HepG2 (cell line): Measurements from ENCODE around the gene FASTKD3. TPM values are rescaled to one million over a fixed set of nuclear protein-coding genes. Genes with fewer than 3 reads are reported as not detected.

Experiments used
- ATAC-seq: fragments of 200-7000 bp; cut with Tn5 transposase; 3 replicates; pipeline ENCODE4 v1.9.1; 2020; ENCODE audit warnings: mild to moderate bottlenecking, moderate library complexity
- BruUV-seq: library from RNA; stranded (reverse); fragments of 400-500 nt; replicated peaks from 2 replicates; lab custom pipeline; 2021; lab: Mats Ljungman, UMichigan
- CTCF ChIA-PET: fragments of 300-600 bp; formaldehyde crosslinking; extraction: SDS; loops from one replicate; lab custom pipeline; 2021; ENCODE audit warnings: low total read pairs, inconsistent platforms, low intra/inter-chr PET ratio; lab: Yijun Ruan, JAX
- POLR2A ChIA-PET: fragments of 350-600 bp; sonication (Branson Sonifier 250); formaldehyde crosslinking; loops from one replicate; lab custom pipeline; 2020; ENCODE audit warnings: antibody characterized with exemption, inconsistent platforms; lab: Yijun Ruan, JAX
- DNase-seq: peaks from one replicate; pipeline ENCODE4 v3.0.0-alpha.2; 2015; ENCODE audit warnings: low spot score
- FAIRE-seq: peaks from 3 replicates; lab custom pipeline; 2011; peaks lifted over from hg19 to GRCh38; lab: Jason Lieb, UNC
- H2AFZ ChIP-seq: one replicate; pipeline ENCODE4 v1.6.1; 2011; ENCODE audit warnings: low read length, inconsistent platforms
- H3K27ac ChIP-seq: fragments of 300-600 bp; 3 replicates; pipeline ENCODE4 v1.8.0; 2011; ENCODE audit warnings: mixed run types, mild to moderate bottlenecking, mixed read lengths, low read length, inconsistent platforms; ENCODE audit not compliant: insufficient read depth; ENCODE audit errors: extremely low read length
- H3K27me3 ChIP-seq, 2 experiments: fragments of 200-600 bp in 1 of 2; 2 replicates in 1 of 2; 3 replicates in 1 of 2; pipeline versions ENCODE4 v1.6.0 to v1.8.0; 2011; ENCODE audit warnings: low read length in 2 of 2, mild to moderate bottlenecking in 2 of 2, moderate library complexity in 2 of 2, inconsistent platforms in 1 of 2; ENCODE audit not compliant: insufficient read depth in 2 of 2, control insufficient read depth in 1 of 2
- H3K36me3 ChIP-seq, 2 experiments: fragments of 200-600 bp in 1 of 2; replicated peaks in 1 of 2; 2 replicates in 1 of 2; 3 replicates in 1 of 2; pipeline versions ENCODE4 v1.5.1 to v1.8.0; 2011; ENCODE audit warnings: low read length in 2 of 2, inconsistent platforms in 1 of 2; ENCODE audit not compliant: insufficient read depth in 2 of 2, control insufficient read depth in 1 of 2
- H3K4me1 ChIP-seq: 2 replicates; pipeline ENCODE4 v1.5.1; 2012; ENCODE audit warnings: low read length, inconsistent platforms; ENCODE audit not compliant: insufficient read depth
- H3K4me2 ChIP-seq: 2 replicates; pipeline ENCODE4 v1.6.0; 2011; ENCODE audit warnings: low read depth, low read length, inconsistent platforms
- H3K4me3 ChIP-seq, 3 experiments: fragments of 200-600 bp in 1 of 3; sonication (generic), shearing (Covaris generic) in 1 of 3; replicated peaks in 1 of 3; 2 replicates each; pipeline ENCODE4 v1.5.1; 2011 to 2016; ENCODE audit warnings: low read length in 3 of 3, inconsistent platforms in 2 of 3, low read depth in 2 of 3, mild to moderate bottlenecking in 2 of 3, control low read depth in 1 of 3, mixed read lengths in 1 of 3; ENCODE audit not compliant: insufficient read depth in 1 of 3
- H3K79me2 ChIP-seq: one replicate; pipeline ENCODE4 v1.6.1; 2011; ENCODE audit warnings: low read length, inconsistent platforms; ENCODE audit not compliant: insufficient read depth
- H3K9ac ChIP-seq: 2 replicates; pipeline ENCODE4 v1.6.0; 2011; ENCODE audit warnings: mild to moderate bottlenecking, low read depth, low read length, inconsistent platforms; ENCODE audit not compliant: insufficient read depth
- H3K9me3 ChIP-seq: 2 replicates; pipeline ENCODE4 v1.5.1; 2012; ENCODE audit warnings: mild to moderate bottlenecking, low read length
- H4K20me1 ChIP-seq: 2 replicates; pipeline ENCODE4 v1.6.0; 2011; ENCODE audit warnings: inconsistent platforms, mild to moderate bottlenecking, low read length, moderate library complexity; ENCODE audit not compliant: insufficient read depth
- ATF4 ChIP-seq, 2 experiments: fragments of 450-650 bp in 1 of 2; sonication (generic) in 1 of 2; formaldehyde crosslinking; IDR thresholded peaks; 2 replicates each; pipeline versions ENCODE4 v1.5.0 to v1.8.0; 2020 to 2022; ENCODE audit warnings: mild to moderate bottlenecking in 1 of 2, missing genetic modification reagents in 1 of 2
- BCL6 ChIP-seq: IDR thresholded peaks from 2 replicates; pipeline ENCODE4 v1.6.1; 2016; ENCODE audit warnings: missing genetic modification reagents, missing compliant biosample characterization
- CEBPB ChIP-seq: IDR thresholded peaks from 2 replicates; pipeline ENCODE4 v1.6.1; 2011; ENCODE audit warnings: low read depth, low read length, improper control_type of control experiment, borderline replicate concordance
- FOSL2 ChIP-seq: sonication (generic); formaldehyde crosslinking; IDR thresholded peaks from 2 replicates; pipeline ENCODE4 v1.4.0; 2020; ENCODE audit warnings: missing genetic modification reagents
- GATAD2A ChIP-seq: IDR thresholded peaks from 2 replicates; pipeline ENCODE4 v1.6.1; 2016
- RBM22 ChIP-seq: fragments of 200-400 bp; formaldehyde crosslinking; optimal IDR thresholded peaks from 2 replicates; pipeline ENCODE3; 2017; ENCODE audit warnings: mild to moderate bottlenecking, low read length, moderate library complexity
- SOX13 ChIP-seq, 3 experiments: fragments of 450-650 bp in 1 of 3; sonication (generic) in 1 of 3; formaldehyde crosslinking in 1 of 3; IDR thresholded peaks in 2 of 3; conservative IDR thresholded peaks in 1 of 3; 2 replicates each; pipeline versions ENCODE4 v1.5.0 to v1.6.1; 2016 to 2020; ENCODE audit warnings: antibody characterized with exemption in 1 of 3, mild to moderate bottlenecking in 1 of 3, missing compliant biosample characterization in 1 of 3, missing genetic modification reagents in 1 of 3, moderate library complexity in 1 of 3
- TEF ChIP-seq: sonication (generic); formaldehyde crosslinking; IDR thresholded peaks from 2 replicates; pipeline ENCODE4 v1.5.0; 2020; ENCODE audit warnings: missing genetic modification reagents
- WGBS: methylation state at CpG from one replicate; pipeline ENCODE4 v1.1.6; 2017; ENCODE audit warnings: low lambda C conversion rate; 5-methylcytosine and 5-hydroxymethylcytosine counted together
- in situ Hi-C: cut with HindIII; loops from 2 replicates; pipeline ENCODE4 v1.10.0; 2017; ENCODE audit warnings: low pct_unique_long_range_greater_than_20kb; ENCODE audit not compliant: extremely low pct_ligation_motif_present
- intact Hi-C: fragments of 100-400 bp; cut with micrococcal nuclease; formaldehyde crosslinking; loops from one replicate; pipeline ENCODE4 v1.10.0; 2022; ENCODE audit not compliant: unreplicated experiment
- polyA plus RNA-seq, 8 experiments: library from polyadenylated mRNA; depleted of rRNA in 3 of 8; stranded (reverse) in 7 of 8; unstranded in 1 of 8; fragments of >200 nt; fragmentation: Illumina TruSeq in 4 of 8; extraction: Trizol in 4 of 8; gene quantifications; 2 replicates each; pipeline versions ENCODE4 v1.2.1 to v1.2.3, GENCODE V29; 2011 to 2016; ENCODE audit warnings: low read depth in 4 of 8, missing spikeins in 1 of 8, mixed read lengths in 1 of 8; ENCODE audit not compliant: insufficient read depth in 1 of 8
- total RNA-seq, 5 experiments: library from RNA; depleted of rRNA; stranded (reverse); fragments of >200 nt; fragmentation: Illumina TruSeq; extraction: Trizol; gene quantifications; 2 replicates each; pipeline ENCODE4 v1.2.3, GENCODE V29; 2016; ENCODE audit warnings: low read depth in 1 of 5
- TF ChIP-seq, protein P1 (sequence below): sonication (generic); formaldehyde crosslinking; conservative IDR thresholded peaks from 2 replicates; pipeline ENCODE4 v1.4.0; 2020; ENCODE audit warnings: missing genetic modification reagents
- TF ChIP-seq, protein P2 (sequence below): sonication (generic); formaldehyde crosslinking; IDR thresholded peaks from 2 replicates; pipeline ENCODE4 v1.4.0; 2020; ENCODE audit warnings: missing genetic modification reagents

The FASTKD3 gene
- total and polyA plus RNA-seq, 2 of the 13 experiments (the other 11 are each of a cell fraction or from before 2014, with no cell fraction given), result 6.9 to 17.8 TPM

GRCh38 chr5:7881091-7881490 is 12.3 kb upstream of the FASTKD3 start:
- Histone ChIP-seq H3K4me3 (no peak overlapping the region), H3K79me2 (peaks cover 38% of the 10 kb centered on the region), H3K9ac (no peak overlapping the region), H3K4me1 (peaks cover 50% of the 10 kb centered on the region), H3K4me2 (no peak overlapping the region), H3K27me3 (no peaks in the 10 kb centered on the region), H4K20me1 (no peaks in the 10 kb centered on the region), H3K27ac (no peak overlapping the region), H3K36me3 (peaks cover 30 to 68% of the 10 kb centered on the region in 2 experiments), H3K9me3 (no peaks in the 10 kb centered on the region), H2AFZ (no peak overlapping the region)
- in situ Hi-C loops, result no loop called here
- ATAC-seq (no peak), FAIRE-seq (no peak), DNase-seq (no peak)
- ChIA-PET CTCF (no interaction called here), POLR2A (no interaction called here)
- WGBS, result 96% methylated on average over 4 of the region's 4 CpGs
- BruUV-seq, result no TSS peak
- peak; percentile 56 for TF ChIP-seq RBM22
- TF ChIP-seq, protein P1, sequence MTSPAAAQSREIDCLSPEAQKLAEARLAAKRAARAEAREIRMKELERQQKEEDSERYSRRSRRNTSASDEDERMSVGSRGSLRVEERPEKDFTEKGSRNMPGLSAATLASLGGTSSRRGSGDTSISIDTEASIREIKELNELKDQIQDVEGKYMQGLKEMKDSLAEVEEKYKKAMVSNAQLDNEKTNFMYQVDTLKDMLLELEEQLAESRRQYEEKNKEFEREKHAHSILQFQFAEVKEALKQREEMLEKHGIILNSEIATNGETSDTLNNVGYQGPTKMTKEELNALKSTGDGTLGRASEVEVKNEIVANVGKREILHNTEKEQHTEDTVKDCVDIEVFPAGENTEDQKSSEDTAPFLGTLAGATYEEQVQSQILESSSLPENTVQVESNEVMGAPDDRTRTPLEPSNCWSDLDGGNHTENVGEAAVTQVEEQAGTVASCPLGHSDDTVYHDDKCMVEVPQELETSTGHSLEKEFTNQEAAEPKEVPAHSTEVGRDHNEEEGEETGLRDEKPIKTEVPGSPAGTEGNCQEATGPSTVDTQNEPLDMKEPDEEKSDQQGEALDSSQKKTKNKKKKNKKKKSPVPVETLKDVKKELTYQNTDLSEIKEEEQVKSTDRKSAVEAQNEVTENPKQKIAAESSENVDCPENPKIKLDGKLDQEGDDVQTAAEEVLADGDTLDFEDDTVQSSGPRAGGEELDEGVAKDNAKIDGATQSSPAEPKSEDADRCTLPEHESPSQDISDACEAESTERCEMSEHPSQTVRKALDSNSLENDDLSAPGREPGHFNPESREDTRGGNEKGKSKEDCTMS (CRISPR knock-in tag), result no peak
- TF ChIP-seq CEBPB, result peak; percentile 79
- intact Hi-C loops, result no loop called here

DNA sequence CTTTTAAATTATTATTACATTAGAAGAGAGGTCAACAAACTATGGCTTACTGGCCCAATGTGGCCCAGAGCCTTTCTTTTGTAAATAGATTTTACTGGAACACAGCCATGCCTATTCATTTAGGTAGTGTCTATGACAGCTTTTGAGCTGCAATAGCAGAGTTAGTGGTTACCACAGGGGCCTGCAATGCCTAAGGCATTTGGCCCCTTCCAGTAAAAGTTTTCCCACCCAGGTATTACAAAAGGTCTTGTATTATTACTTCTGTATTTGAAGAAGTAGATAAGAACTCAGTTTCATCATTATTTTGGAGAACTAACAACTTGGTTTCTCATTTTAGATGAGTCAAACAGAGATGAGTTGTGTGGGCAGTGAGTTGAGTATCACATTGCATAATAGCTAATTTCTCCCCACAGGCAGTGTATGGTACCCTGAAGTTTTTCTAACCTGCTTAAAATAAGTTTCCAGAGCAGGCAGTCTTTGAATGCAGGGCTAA is 9.6 kb upstream of the FASTKD3 start:
- no peaks in the 10 kb centered on the region; the same call in 1 of the 2 replicates for H4K20me1 ChIP-seq
- H3K4me3 ChIP-seq, result no peak overlapping the region; a peak in 1 of 6 replicates
- peak overlapping the region; percentile 64 for H3K4me2 ChIP-seq
- no peak overlapping the region for H3K9ac ChIP-seq
- H3K79me2 ChIP-seq, result peaks cover 62% of the 10 kb centered on the region
- peak overlapping the region; percentile 22 for H3K27ac ChIP-seq
- FAIRE-seq, result no peak
- H3K9me3 ChIP-seq, result no peaks in the 10 kb centered on the region
- DNase-seq, result peak; percentile 41
- in situ Hi-C loops (no loop called here), intact Hi-C loops (no loop called here)
- CTCF ChIA-PET, result no interaction called here
- POLR2A ChIA-PET, result interaction anchor here (2.4 kb wide), 1 partner anchor 10 kb away, joined by 16 read pairs; the partner anchor contains the start of genes FASTKD3 and MTRR
- peaks cover 25 to 67% of the 10 kb centered on the region in 2 experiments for H3K36me3 ChIP-seq
- no peaks in the 10 kb centered on the region for H3K27me3 ChIP-seq
- BruUV-seq, result no TSS peak
- H2AFZ ChIP-seq, result no peak overlapping the region
- peaks cover 52% of the 10 kb centered on the region for H3K4me1 ChIP-seq
- peak; percentile 49 for ATAC-seq
- TF ChIP-seq TEF (CRISPR knock-in tag), result 0 out of 2 replicates have a peak, but pooled peaks have one; percentile 22
- TF ChIP-seq, protein P2, sequence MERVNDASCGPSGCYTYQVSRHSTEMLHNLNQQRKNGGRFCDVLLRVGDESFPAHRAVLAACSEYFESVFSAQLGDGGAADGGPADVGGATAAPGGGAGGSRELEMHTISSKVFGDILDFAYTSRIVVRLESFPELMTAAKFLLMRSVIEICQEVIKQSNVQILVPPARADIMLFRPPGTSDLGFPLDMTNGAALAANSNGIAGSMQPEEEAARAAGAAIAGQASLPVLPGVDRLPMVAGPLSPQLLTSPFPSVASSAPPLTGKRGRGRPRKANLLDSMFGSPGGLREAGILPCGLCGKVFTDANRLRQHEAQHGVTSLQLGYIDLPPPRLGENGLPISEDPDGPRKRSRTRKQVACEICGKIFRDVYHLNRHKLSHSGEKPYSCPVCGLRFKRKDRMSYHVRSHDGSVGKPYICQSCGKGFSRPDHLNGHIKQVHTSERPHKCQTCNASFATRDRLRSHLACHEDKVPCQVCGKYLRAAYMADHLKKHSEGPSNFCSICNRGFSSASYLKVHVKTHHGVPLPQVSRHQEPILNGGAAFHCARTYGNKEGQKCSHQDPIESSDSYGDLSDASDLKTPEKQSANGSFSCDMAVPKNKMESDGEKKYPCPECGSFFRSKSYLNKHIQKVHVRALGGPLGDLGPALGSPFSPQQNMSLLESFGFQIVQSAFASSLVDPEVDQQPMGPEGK (CRISPR knock-in tag), result 0 out of 2 replicates have a peak, but pooled peaks have one; percentile 14
- peak in 1 of 2 experiments; percentile 58; a peak in 1 of 4 replicates for TF ChIP-seq ATF4 (CRISPR knock-in tag; IDR thresholded peaks at IDR 0.05)
- 0 out of 2 replicates have a peak, but pooled peaks have one; percentile 17 for TF ChIP-seq BCL6 (CRISPR knock-in tag)
- peak; percentile 28; the same call in 1 of the 2 replicates for TF ChIP-seq FOSL2 (CRISPR knock-in tag)
- TF ChIP-seq SOX13 (IDR thresholded peaks at IDR 0.05), result no peak
- peak in 1 of 2 experiments; percentile 28; a peak in 1 of 4 replicates for TF ChIP-seq SOX13 (CRISPR knock-in tag; conservative IDR thresholded peaks at IDR 0.05 in 1 of 2, IDR thresholded peaks at IDR 0.05 in 1 of 2)
- TF ChIP-seq GATAD2A (CRISPR knock-in tag), result peak; percentile 40; the same call in 1 of the 2 replicates
